Measurements from ENCODE around the gene BLVRB.

BLVRB gene

DNA sequence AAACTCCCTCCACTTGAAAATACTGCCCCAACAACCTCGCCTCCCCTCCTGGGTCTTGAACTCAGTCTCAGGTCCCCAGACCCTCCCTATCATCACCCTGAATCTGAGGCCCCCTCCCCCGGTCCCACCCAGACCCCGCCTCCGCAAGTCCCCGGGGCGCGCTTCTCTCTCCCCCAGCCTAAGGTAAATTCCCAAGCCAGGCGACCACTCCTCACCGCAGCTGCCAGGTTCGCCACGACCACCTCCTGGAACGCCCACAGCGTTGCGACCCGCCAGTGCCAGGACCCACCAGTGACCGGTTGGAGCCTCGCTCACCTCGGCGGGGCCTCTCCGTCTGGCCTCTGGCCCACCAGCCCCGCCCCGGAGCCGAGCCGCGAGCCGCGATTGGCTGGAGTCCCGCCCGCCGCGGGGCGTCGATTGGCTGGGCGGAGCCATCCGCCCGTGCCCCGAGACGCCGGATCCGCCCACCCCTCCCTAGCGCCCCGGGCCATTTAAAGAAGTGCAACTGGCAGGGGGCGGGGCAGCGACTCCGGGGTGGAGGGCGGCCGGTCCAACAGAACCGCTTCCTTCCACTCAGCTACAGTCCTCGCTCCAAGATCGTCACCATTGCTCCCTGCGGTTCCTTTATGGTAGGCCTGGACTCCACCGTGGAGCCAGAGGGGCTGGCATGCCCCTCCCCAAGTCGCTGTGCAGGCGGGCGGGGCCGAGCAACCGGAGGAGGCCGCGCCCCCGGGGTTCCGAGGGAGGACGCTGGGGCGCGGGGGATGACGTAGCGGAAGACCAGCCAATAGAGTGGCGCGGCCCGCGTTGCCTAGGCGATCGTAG, 21.3 kb downstream of the BLVRB start, which contains the start of gene SERTAD3:
SERTAD3 (minus strand) TSS at position 336 of the 825 bp plus-strand sequence. CDS start 2,255 bp downstream, outside the sequence.
- H3K4me3 ChIP-seq (replicated peaks in 1 of 2; ENCODE audit: low read depth in 2 of 2, low read length in 2 of 2): peak within 1 kb of the TSS; percentile 68 to 97
- peak; percentile 95 to 97 for DNase-seq (ENCODE audit: low read depth in 2 of 2)
- TF ChIP-seq, protein P1, sequence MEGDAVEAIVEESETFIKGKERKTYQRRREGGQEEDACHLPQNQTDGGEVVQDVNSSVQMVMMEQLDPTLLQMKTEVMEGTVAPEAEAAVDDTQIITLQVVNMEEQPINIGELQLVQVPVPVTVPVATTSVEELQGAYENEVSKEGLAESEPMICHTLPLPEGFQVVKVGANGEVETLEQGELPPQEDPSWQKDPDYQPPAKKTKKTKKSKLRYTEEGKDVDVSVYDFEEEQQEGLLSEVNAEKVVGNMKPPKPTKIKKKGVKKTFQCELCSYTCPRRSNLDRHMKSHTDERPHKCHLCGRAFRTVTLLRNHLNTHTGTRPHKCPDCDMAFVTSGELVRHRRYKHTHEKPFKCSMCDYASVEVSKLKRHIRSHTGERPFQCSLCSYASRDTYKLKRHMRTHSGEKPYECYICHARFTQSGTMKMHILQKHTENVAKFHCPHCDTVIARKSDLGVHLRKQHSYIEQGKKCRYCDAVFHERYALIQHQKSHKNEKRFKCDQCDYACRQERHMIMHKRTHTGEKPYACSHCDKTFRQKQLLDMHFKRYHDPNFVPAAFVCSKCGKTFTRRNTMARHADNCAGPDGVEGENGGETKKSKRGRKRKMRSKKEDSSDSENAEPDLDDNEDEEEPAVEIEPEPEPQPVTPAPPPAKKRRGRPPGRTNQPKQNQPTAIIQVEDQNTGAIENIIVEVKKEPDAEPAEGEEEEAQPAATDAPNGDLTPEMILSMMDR (IDR thresholded peaks at IDR 0.05; ENCODE audit: low read depth, low read length): no peak

- peak; percentile 100 for DNase-seq (ENCODE audit: low read depth in 2 of 2)
- TF ChIP-seq, protein P1 (IDR thresholded peaks at IDR 0.05; ENCODE audit: low read depth, low read length): no peak
- H3K4me3 ChIP-seq (replicated peaks in 1 of 2; ENCODE audit: low read depth in 2 of 2, low read length in 2 of 2): peak overlapping the region; percentile 68 to 97
Observed at GRCh38 chr19:40443131-40443999, 22.2 kb downstream of the BLVRB start.

GRCh38 chr19:40442328-40443130, 23.0 kb downstream of the BLVRB start:
- no peak for DNase-seq (ENCODE audit: low read depth in 2 of 2)
- peak overlapping the region; percentile 51 to 68 for H3K4me3 ChIP-seq (replicated peaks in 1 of 2; ENCODE audit: low read depth in 2 of 2, low read length in 2 of 2)
- TF ChIP-seq, protein P1 (IDR thresholded peaks at IDR 0.05; ENCODE audit: low read depth, low read length): no peak

GRCh38 chr19:40441719-40442253, 23.8 kb downstream of the BLVRB start:
- no peak for DNase-seq (ENCODE audit: low read depth in 2 of 2)
- H3K4me3 ChIP-seq (replicated peaks in 1 of 2; ENCODE audit: low read depth in 2 of 2, low read length in 2 of 2): peak overlapping the region in 1 of 2 donors; percentile 1
- TF ChIP-seq, protein P1 (IDR thresholded peaks at IDR 0.05; ENCODE audit: low read depth, low read length): no peak

DNA sequence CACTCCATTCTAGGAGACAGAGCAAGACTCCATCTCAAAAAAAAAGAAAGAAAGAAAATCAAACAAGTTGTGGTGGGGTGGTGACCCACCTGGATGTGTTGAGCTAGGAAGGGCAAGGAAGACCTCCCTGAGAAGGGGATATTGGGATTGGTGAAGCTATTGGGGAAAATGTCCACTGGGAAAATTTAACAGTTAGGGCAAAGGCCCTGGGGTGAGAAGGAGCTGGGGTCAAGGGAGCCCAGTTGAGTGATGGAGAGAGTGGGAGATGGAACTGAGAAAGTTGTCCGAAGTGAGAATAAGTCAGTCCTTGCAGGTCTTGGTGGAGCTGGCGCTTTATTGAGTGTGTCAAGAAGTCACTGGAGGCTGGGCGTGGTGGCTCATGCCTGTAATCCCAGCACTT, 27.3 kb downstream of the BLVRB start:
- DNase-seq (ENCODE audit: low read depth in 2 of 2): no peak
- H3K4me3 ChIP-seq (replicated peaks in 1 of 2; ENCODE audit: low read depth in 2 of 2, low read length in 2 of 2): no peak overlapping the region
- TF ChIP-seq, protein P1 (IDR thresholded peaks at IDR 0.05; ENCODE audit: low read depth, low read length): no peak
